Testis (tissue), 3 donors: ENCODE measurements around the gene TGFBR3. TPM values are rescaled to one million over a fixed set of nuclear protein-coding genes. Genes with fewer than 3 reads are reported as not detected.

Experiments
- DNase-seq: peaks from one replicate; pipeline ENCODE4 v3.0.0-alpha.2; 2019
- H3K27ac ChIP-seq, 2 donors: fragments of 200-600 bp; sonication (generic); one replicate each; pipeline ENCODE4 v1.5.1; 2019
- H3K27me3 ChIP-seq: fragments of 200-600 bp; sonication (generic); one replicate; pipeline ENCODE4 v1.5.1; 2019
- H3K36me3 ChIP-seq: fragments of 200-600 bp; sonication (generic); one replicate; pipeline ENCODE4 v1.5.1; 2017; ENCODE audit warnings: low read depth; ENCODE audit errors: missing control alignments
- H3K4me1 ChIP-seq: fragments of 200-600 bp; sonication (generic); one replicate; pipeline ENCODE4 v1.5.1; 2019
- H3K4me3 ChIP-seq, 2 donors: fragments of 200-600 bp; sonication (generic); one replicate each; pipeline ENCODE4 v1.5.1; 2017 to 2019
- H3K9me3 ChIP-seq: fragments of 200-600 bp; sonication (generic); one replicate; pipeline ENCODE4 v1.5.1; 2017
- CTCF ChIP-seq, 3 experiments: fragments of 450-650 bp in 2 of 3; fragments of 200-600 bp in 1 of 3; sonication (generic) in 1 of 3; IDR thresholded peaks; one replicate each; pipeline ENCODE4 v1.5.1; 2016 to 2019; ENCODE audit warnings: antibody characterized with exemption in 3 of 3, mild to moderate bottlenecking in 2 of 3, moderate library complexity in 1 of 3
- POLR2A ChIP-seq: fragments of 450-650 bp; IDR thresholded peaks from one replicate; pipeline ENCODE4 v1.6.1; 2017; ENCODE audit warnings: antibody characterized with exemption, mild to moderate bottlenecking, moderate library complexity
- WGBS, 2 donors: methylation state at CpG; one replicate each; pipeline ENCODE4 v1.1.5; 2018; 5-methylcytosine and 5-hydroxymethylcytosine counted together
- intact Hi-C: fragments of 100-400 bp; cut with DNase I; formaldehyde crosslinking; loops from one replicate; pipeline ENCODE4 v1.15.1; 2023; ENCODE audit warnings: low total_unique reads
- polyA plus RNA-seq: library from polyadenylated mRNA; stranded (reverse); fragments of 350-450 nt; fragmentation: Illumina TruSeq; extraction: RNeasy Lipid Tissue Mini Kit (QIAGEN cat#74804); gene quantifications from one replicate; pipeline ENCODE4 v1.2.3, GENCODE V29; 2014; ENCODE audit warnings: low read depth, low replicate concordance; ENCODE audit not compliant: insufficient read depth
- total RNA-seq, 2 donors: library from RNA; depleted of rRNA; stranded (reverse); fragments of >200 nt; gene quantifications; one replicate each; pipeline ENCODE4 v1.2.3, GENCODE V29; 2016

The TGFBR3 gene
- total and polyA plus RNA-seq, 3 donors from 2014 or later, result 24.0 to 37.2 (median 34.7) TPM

DNA sequence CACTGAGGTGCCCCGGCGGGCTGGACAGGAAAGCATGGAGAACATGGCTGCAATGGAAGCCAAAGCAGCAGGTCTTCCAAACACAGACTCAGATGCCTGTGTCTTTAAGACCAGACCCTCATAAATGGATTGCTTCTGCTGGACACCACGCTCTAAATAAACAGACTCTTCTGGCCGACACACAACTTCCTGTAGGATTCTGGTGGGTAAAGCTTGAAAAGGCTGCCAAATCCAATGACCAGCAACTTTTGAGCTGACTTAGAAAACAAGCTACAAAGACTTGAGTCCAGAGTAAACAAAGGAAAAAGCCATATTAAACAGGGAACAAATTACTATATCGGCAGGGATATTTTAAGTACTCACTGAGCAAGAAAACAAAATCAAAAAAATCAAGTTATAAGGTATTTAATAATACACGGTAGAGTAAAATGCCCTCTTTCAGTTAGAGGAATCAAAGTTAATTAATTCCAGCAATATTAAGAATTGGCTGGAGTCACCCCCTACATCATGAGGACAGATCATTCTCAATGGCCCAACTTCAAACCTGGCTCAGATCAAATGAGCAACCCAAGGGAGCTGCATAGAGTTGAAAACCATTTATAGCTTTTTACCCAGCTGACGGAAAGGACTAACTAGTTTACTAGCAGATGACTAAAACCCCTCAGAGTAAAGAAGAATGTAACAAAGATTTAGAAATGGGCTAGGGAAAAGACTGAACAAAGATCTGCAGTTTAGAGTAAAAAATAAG, 102.4 kb downstream of the TGFBR3 start:
- Histone ChIP-seq H3K4me3 (no peak overlapping the region), H3K27me3 (no peaks in the 10 kb centered on the region), H3K4me1 (peaks cover 37% of the 10 kb centered on the region), H3K27ac (peak overlapping the region; percentile 66 to 85), H3K36me3 (no peaks in the 10 kb centered on the region), H3K9me3 (no peaks in the 10 kb centered on the region)
- no peak for TF ChIP-seq POLR2A
- TF ChIP-seq CTCF (IDR thresholded peaks at IDR 0.05), result no peak
- intact Hi-C loops, result no loop called here
- DNase-seq, result no peak
- WGBS, 2 donors, result 56 to 59% methylated on average over 6 to 7 of the region's 7 CpGs

- DNase-seq, result no peak
- 43 to 64% methylated on average over 9 to 10 of the region's 10 CpGs for WGBS, 2 donors
- H3K4me3 ChIP-seq, result no peak overlapping the region
- no peaks in the 10 kb centered on the region for H3K36me3 ChIP-seq
- peaks cover 40% of the 10 kb centered on the region for H3K4me1 ChIP-seq
- intact Hi-C loops, result no loop called here
- TF ChIP-seq CTCF (IDR thresholded peaks at IDR 0.05) (no peak), POLR2A (no peak)
- H3K9me3 ChIP-seq, result no peaks in the 10 kb centered on the region
- peak overlapping the region; percentile 66 to 85 for H3K27ac ChIP-seq
- no peaks in the 10 kb centered on the region for H3K27me3 ChIP-seq
These were observed 103.9 kb downstream of the TGFBR3 start for GRCh38 chr1:91781901-91782622.

GRCh38 chr1:91781371-91781825, 104.6 kb downstream of the TGFBR3 start:
- Histone ChIP-seq H3K9me3 (no peaks in the 10 kb centered on the region), H3K36me3 (no peaks in the 10 kb centered on the region), H3K27ac (peak overlapping the region; percentile 81 to 85), H3K4me1 (peaks cover 40% of the 10 kb centered on the region), H3K4me3 (no peak overlapping the region), H3K27me3 (no peaks in the 10 kb centered on the region)
- TF ChIP-seq CTCF (IDR thresholded peaks at IDR 0.05) (no peak), POLR2A (no peak)
- DNase-seq, result no peak
- WGBS, 2 donors, result 37 to 56% methylated on average over 4 of the region's 4 CpGs
- intact Hi-C loops, result no loop called here

GRCh38 chr1:91779548-91780021, 106.4 kb downstream of the TGFBR3 start:
- Histone ChIP-seq H3K9me3 (no peaks in the 10 kb centered on the region), H3K27me3 (no peaks in the 10 kb centered on the region), H3K36me3 (no peaks in the 10 kb centered on the region), H3K27ac (no peak overlapping the region), H3K4me3 (no peak overlapping the region), H3K4me1 (peaks cover 41% of the 10 kb centered on the region)
- TF ChIP-seq POLR2A, result no peak
- no peak for TF ChIP-seq CTCF (IDR thresholded peaks at IDR 0.05)
- intact Hi-C loops, result no loop called here
- DNase-seq, result no peak
- whole genome bisulfite sequencing, 2 donors, result 90 to 91% methylated on average over 2 of the region's 2 CpGs
